PC-3 (cell line): ENCODE measurements around the gene CRYL1. TPM values are rescaled to one million over a fixed set of nuclear protein-coding genes. Genes with fewer than 3 reads are reported as not detected.

Experiments used
- ATAC-seq: fragments of 200-7000 bp; cut with Tn5 transposase; 2 replicates; pipeline ENCODE4 v1.9.1; 2020; ENCODE audit warnings: mild to moderate bottlenecking, moderate library complexity
- BruUV-seq: library from RNA; stranded (reverse); fragments of 400-500 nt; replicated peaks from 2 replicates; lab custom pipeline; 2021; lab: Mats Ljungman, UMichigan
- CTCF ChIA-PET: fragments of 300-600 bp; sonication (Branson Sonifier 250); formaldehyde crosslinking; loops from one replicate; lab custom pipeline; 2022; ENCODE audit warnings: antibody characterized with exemption; lab: Charles Lee
- POLR2A ChIA-PET: fragments of 300-600 bp; sonication (Branson Sonifier 250); formaldehyde crosslinking; loops from one replicate; lab custom pipeline; 2022; ENCODE audit warnings: antibody characterized with exemption; ENCODE audit not compliant: unreplicated experiment; lab: Charles Lee
- DNase-seq: peaks from one replicate; pipeline ENCODE4 v3.0.0-alpha.2; 2015
- H2AFZ ChIP-seq: fragments of 300-600 bp; sonication (generic); 2 replicates; pipeline ENCODE4 v1.6.0; 2016; ENCODE audit warnings: antibody characterized with exemption, low read length
- H3F3A ChIP-seq: fragments of 300-600 bp; sonication (generic); one replicate; pipeline ENCODE4 v1.6.0; 2017; ENCODE audit warnings: antibody characterized with exemption, low read length, control low read depth, mild to moderate bottlenecking; ENCODE audit not compliant: unreplicated experiment
- H3K27ac ChIP-seq: fragments of 300-600 bp; sonication (generic); 2 replicates; pipeline ENCODE4 v1.5.1; 2016; ENCODE audit warnings: mild to moderate bottlenecking, low read length
- H3K27me3 ChIP-seq: fragments of 300-600 bp; sonication (generic); 2 replicates; pipeline ENCODE4 v1.6.1; 2016; ENCODE audit warnings: low read length, mixed read lengths
- H3K36me3 ChIP-seq: fragments of 300-600 bp; sonication (generic); 2 replicates; pipeline ENCODE4 v1.6.1; 2016; ENCODE audit warnings: low read depth, mixed run types, low read length, mixed read lengths
- H3K4me1 ChIP-seq: fragments of 300-600 bp; sonication (generic); 2 replicates; pipeline ENCODE4 v1.5.1; 2016; ENCODE audit warnings: low read length; ENCODE audit not compliant: insufficient read depth
- H3K4me2 ChIP-seq: fragments of 300-600 bp; sonication (generic); 2 replicates; pipeline ENCODE4 v1.6.0; 2016; ENCODE audit warnings: low read length
- H3K4me3 ChIP-seq: fragments of 300-600 bp; sonication (generic); 2 replicates; pipeline ENCODE4 v1.5.1; 2016; ENCODE audit warnings: mild to moderate bottlenecking, low read length, mixed read lengths
- H3K79me2 ChIP-seq: fragments of 300-600 bp; sonication (generic); 2 replicates; pipeline ENCODE4 v1.6.1; 2017; ENCODE audit warnings: low read length, mixed read lengths
- H3K9ac ChIP-seq: fragments of 300-600 bp; sonication (generic); 2 replicates; pipeline ENCODE4 v1.6.0; 2016; ENCODE audit warnings: mild to moderate bottlenecking, low read length
- H3K9me2 ChIP-seq: fragments of 300-600 bp; sonication (generic); replicated peaks from 2 replicates; pipeline ENCODE4 v1.6.1; 2016; ENCODE audit warnings: mixed run types, low read length, mixed read lengths
- H3K9me3 ChIP-seq: fragments of 300-600 bp; sonication (generic); 2 replicates; pipeline ENCODE4 v1.6.1; 2016; ENCODE audit warnings: low read length, mixed read lengths
- H4K20me1 ChIP-seq: fragments of 300-600 bp; sonication (generic); 2 replicates; pipeline ENCODE4 v1.6.1; 2016; ENCODE audit warnings: low read length, mixed read lengths
- CTCF ChIP-seq: fragments of 300-600 bp; sonication (generic); conservative IDR thresholded peaks from 2 replicates; pipeline ENCODE4 v1.5.1; 2017; ENCODE audit warnings: antibody characterized with exemption, low read depth, mild to moderate bottlenecking, low read length
- EZH2 ChIP-seq: fragments of 300-600 bp; sonication (generic); IDR thresholded peaks from one replicate; pipeline ENCODE4 v1.6.1; 2017; ENCODE audit warnings: antibody characterized with exemption, mild to moderate bottlenecking, low read length; ENCODE audit not compliant: unreplicated experiment
- EZH2phosphoT487 ChIP-seq: fragments of 300-600 bp; sonication (generic); IDR thresholded peaks from 2 replicates; pipeline ENCODE4 v1.6.1; 2018; ENCODE audit warnings: mild to moderate bottlenecking, antibody characterized with exemption, low read length, borderline replicate concordance
- intact Hi-C: fragments of 100-400 bp; cut with micrococcal nuclease; formaldehyde crosslinking; loops from 2 replicates; pipeline ENCODE4 v1.9.0; 2023
- total RNA-seq: library from RNA; depleted of rRNA; stranded (reverse); fragments of >200 nt; gene quantifications from 2 replicates; pipeline ENCODE4 v1.2.3, GENCODE V29; 2014

The CRYL1 gene
- total RNA-seq, 1 experiment from 2014 or later, result 20.8 TPM

DNA sequence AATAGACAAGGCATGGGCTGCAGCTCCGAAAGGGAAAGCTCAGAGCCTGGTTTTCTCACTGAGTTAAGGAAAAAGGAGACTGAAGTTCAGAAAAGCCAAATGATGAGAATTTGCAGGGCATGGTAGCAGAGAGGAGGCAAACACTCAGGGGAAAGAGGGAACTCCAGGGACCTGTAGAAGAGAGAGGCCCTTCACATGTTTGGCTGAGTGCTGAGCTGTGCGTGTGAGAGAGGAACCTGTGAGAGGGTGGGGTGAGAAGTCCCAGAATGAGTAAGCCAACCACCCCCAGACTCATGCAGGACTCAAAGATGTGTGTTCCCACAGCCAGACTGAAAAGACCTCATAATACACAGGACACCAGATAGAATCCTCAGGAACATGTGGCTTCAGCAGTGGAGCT lies 2.8 kb upstream of the CRYL1 start:
- CTCF ChIA-PET, result no interaction called here
- intact Hi-C loops, result no loop called here
- POLR2A ChIA-PET, result no interaction called here

DNA sequence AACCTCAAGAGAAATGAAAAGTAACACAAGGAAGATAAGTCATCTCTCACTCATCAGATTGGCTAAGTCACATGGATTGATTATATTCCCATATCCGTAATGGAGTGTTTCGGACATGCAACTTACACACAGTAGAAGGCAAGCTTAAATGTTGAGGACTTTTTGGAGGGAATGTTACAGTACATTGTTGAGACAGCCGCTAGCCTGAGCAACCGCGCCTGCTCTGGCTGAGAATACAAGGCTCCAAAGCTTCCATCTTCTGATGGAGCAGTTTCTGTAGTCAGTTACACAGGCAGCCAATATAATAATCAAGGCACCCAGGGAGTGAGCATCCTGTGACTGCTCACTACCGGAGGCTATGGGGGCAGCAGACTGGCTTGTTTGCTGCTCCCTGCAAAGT lies 1.0 kb upstream of the CRYL1 start:
- CTCF ChIA-PET, result no interaction called here
- peak; percentile 6 for ATAC-seq
- Histone ChIP-seq H3K79me2 (peaks cover 18% of the 10 kb centered on the region), H3K9me3 (no peaks in the 10 kb centered on the region), H3K36me3 (no peaks in the 10 kb centered on the region), H4K20me1 (no peaks in the 10 kb centered on the region), H3K27me3 (no peaks in the 10 kb centered on the region), H3K27ac (peak overlapping the region; percentile 73), H3K9ac (peak overlapping the region; percentile 86), H3K9me2 (no peaks in the 10 kb centered on the region), H3K4me3 (peak overlapping the region; percentile 94), H3F3A (no peaks in the 10 kb centered on the region), H3K4me2 (peak overlapping the region; percentile 96), H2AFZ (peak overlapping the region; percentile 99), H3K4me1 (peaks cover 13% of the 10 kb centered on the region)
- POLR2A ChIA-PET, result no interaction called here
- intact Hi-C loops, result loop anchor here (1.0 kb wide), 1 partner anchor 41 kb away; the partner anchor contains the start of gene IFT88
- no peak for TF ChIP-seq EZH2phosphoT487
- TF ChIP-seq EZH2, result no peak
- TF ChIP-seq CTCF, result no peak
- BruUV-seq, result no TSS peak
- no peak for DNase-seq

More for the DNA sequence above, 2.8 kb upstream of the CRYL1 start:
- H3K4me3 ChIP-seq, result no peak overlapping the region
- no TSS peak for BruUV-seq
- ATAC-seq (no peak), DNase-seq (no peak)
- H2AFZ ChIP-seq, result no peak overlapping the region
- H3K27ac ChIP-seq, result no peak overlapping the region
- no peaks in the 10 kb centered on the region for H3K9me3 ChIP-seq
- no peak for TF ChIP-seq CTCF
- no peak for TF ChIP-seq EZH2phosphoT487
- TF ChIP-seq EZH2, result no peak
- no peak overlapping the region for H3K9ac ChIP-seq
- no peaks in the 10 kb centered on the region for H4K20me1 ChIP-seq
- H3K36me3 ChIP-seq, result no peaks in the 10 kb centered on the region
- H3K4me1 ChIP-seq, result peaks cover 13% of the 10 kb centered on the region
- H3K79me2 ChIP-seq, result peaks cover 18% of the 10 kb centered on the region
- H3K9me2 ChIP-seq, result no peaks in the 10 kb centered on the region
- no peaks in the 10 kb centered on the region for H3F3A ChIP-seq
- H3K4me2 ChIP-seq, result no peak overlapping the region
- H3K27me3 ChIP-seq, result no peaks in the 10 kb centered on the region

- H3K4me2 ChIP-seq, result peak overlapping the region; percentile 96
- H3K9me2 ChIP-seq, result no peaks in the 10 kb centered on the region
- H2AFZ ChIP-seq, result peak overlapping the region; percentile 99
- CTCF ChIA-PET, result interaction anchor here (0.6 kb wide), 2 partner anchors 20 to 333 kb away, joined by 5 to 8 read pairs; no protein-coding TSS in a partner anchor
- ATAC-seq (peak; percentile 29), DNase-seq (peak; percentile 21)
- 0 out of 2 replicates have a peak overlapping the region, but pooled peaks have one; percentile 8 for H3K27ac ChIP-seq
- H3K36me3 ChIP-seq, result no peaks in the 10 kb centered on the region
- peaks cover 13% of the 10 kb centered on the region for H3K4me1 ChIP-seq
- H3K27me3 ChIP-seq, result no peaks in the 10 kb centered on the region
- peak overlapping the region; percentile 86 for H3K9ac ChIP-seq
- POLR2A ChIA-PET, result interaction anchor here (0.6 kb wide), 2 partner anchors 100 to 405 kb away, joined by 4 to 31 read pairs; no protein-coding TSS in a partner anchor
- H3K79me2 ChIP-seq, result peaks cover 18% of the 10 kb centered on the region
- BruUV-seq, result TSS peak; percentile 47
- H4K20me1 ChIP-seq, result no peaks in the 10 kb centered on the region
- no peaks in the 10 kb centered on the region for H3K9me3 ChIP-seq
- no peak for TF ChIP-seq CTCF
- no peak for TF ChIP-seq EZH2phosphoT487
- no peak for TF ChIP-seq EZH2
- intact Hi-C loops, result no loop called here
- no peaks in the 10 kb centered on the region for H3F3A ChIP-seq
- peak overlapping the region; percentile 94 for H3K4me3 ChIP-seq
Observed at GRCh38 chr13:20525144-20525600, 485 bp downstream of the CRYL1 start.
